Neuronal stem cell (in vitro differentiated cells): Measurements from ENCODE around the gene PLD6.
A peak's percentile ranks its signal among the peaks of the same experiment; 100 is the strongest.

Experiments
- DNase-seq: peaks from one replicate; pipeline ENCODE4 v3.0.0-alpha.2; 2013; ENCODE audit warnings: low spot score
- H2AFZ ChIP-seq: one replicate; pipeline ENCODE4 v1.6.1; 2013; ENCODE audit warnings: mild to moderate bottlenecking, low read length, inconsistent platforms
- H2AK5ac ChIP-seq: 2 replicates; pipeline ENCODE4 v1.6.1; 2013; ENCODE audit warnings: low read depth, mild to moderate bottlenecking, inconsistent platforms, low read length, moderate library complexity, mixed read lengths
- H2BK120ac ChIP-seq: 2 replicates; pipeline ENCODE4 v1.6.1; 2013; ENCODE audit warnings: low read depth, mild to moderate bottlenecking, inconsistent platforms, low read length, moderate library complexity, mixed read lengths
- H2BK12ac ChIP-seq: one replicate; pipeline ENCODE4 v1.6.1; 2013; ENCODE audit warnings: low read length, inconsistent platforms
- H2BK15ac ChIP-seq: 2 replicates; pipeline ENCODE4 v1.6.1; 2013; ENCODE audit warnings: mild to moderate bottlenecking, low read length, inconsistent platforms, mixed read lengths
- H2BK5ac ChIP-seq: one replicate; pipeline ENCODE4 v1.6.1; 2013; ENCODE audit warnings: inconsistent platforms, mild to moderate bottlenecking, low read length, moderate library complexity
- H3K14ac ChIP-seq: one replicate; pipeline ENCODE4 v1.6.1; 2013; ENCODE audit warnings: low read length, inconsistent platforms
- H3K18ac ChIP-seq: 2 replicates; pipeline ENCODE4 v1.6.1; 2013; ENCODE audit warnings: low read length, inconsistent platforms
- H3K23ac ChIP-seq: 2 replicates; pipeline ENCODE4 v1.6.1; 2013; ENCODE audit warnings: low read depth, mild to moderate bottlenecking, mixed read lengths, low read length, inconsistent platforms; ENCODE audit not compliant: poor library complexity
- H3K27ac ChIP-seq: replicated peaks from 3 replicates; pipeline ENCODE4 v1.5.1; 2013; ENCODE audit warnings: low read length, inconsistent platforms
- H3K27me3 ChIP-seq, 3 experiments: 2 replicates each; pipeline ENCODE4 v1.6.1; 2013; ENCODE audit warnings: low read length in 3 of 3, mild to moderate bottlenecking in 2 of 3, inconsistent platforms in 1 of 3, low read depth in 1 of 3, mixed read lengths in 1 of 3, moderate library complexity in 1 of 3; ENCODE audit not compliant: control insufficient read depth in 3 of 3, insufficient read depth in 3 of 3
- H3K36me3 ChIP-seq, 2 donors: replicated peaks in 1 of 2; 2 replicates each; pipeline ENCODE4 v1.6.1; 2013; ENCODE audit warnings: low read length in 2 of 2; ENCODE audit not compliant: control insufficient read depth in 2 of 2, insufficient read depth in 2 of 2
- H3K4ac ChIP-seq: 2 replicates; pipeline ENCODE4 v1.6.1; 2013; ENCODE audit warnings: inconsistent platforms, mild to moderate bottlenecking, low read length, moderate library complexity
- H3K4me1 ChIP-seq, 2 donors: 1 replicate in 1 of 2; 2 replicates in 1 of 2; pipeline ENCODE4 v1.6.1; 2013; ENCODE audit warnings: low read length in 2 of 2, low read depth in 1 of 2; ENCODE audit not compliant: control insufficient read depth in 2 of 2, insufficient read depth in 1 of 2
- H3K4me2 ChIP-seq: one replicate; pipeline ENCODE4 v1.6.1; 2013; ENCODE audit warnings: mild to moderate bottlenecking, low read length, inconsistent platforms; ENCODE audit not compliant: insufficient read depth, poor library complexity, severe bottlenecking
- H3K4me3 ChIP-seq, 2 donors: 2 replicates each; pipeline ENCODE4 v1.5.1; 2013; ENCODE audit warnings: low read length in 2 of 2, mild to moderate bottlenecking in 2 of 2, inconsistent platforms in 1 of 2, moderate library complexity in 1 of 2
- H3K79me1 ChIP-seq: one replicate; pipeline ENCODE4 v1.6.1; 2013; ENCODE audit warnings: low read depth, mild to moderate bottlenecking, inconsistent platforms, low read length, moderate library complexity
- H3K9ac ChIP-seq: one replicate; pipeline ENCODE4 v1.6.1; 2013; ENCODE audit warnings: mild to moderate bottlenecking, low read depth, low read length, inconsistent platforms; ENCODE audit not compliant: poor library complexity
- H3K9me3 ChIP-seq, 2 donors: replicated peaks in 1 of 2; 2 replicates each; pipeline versions ENCODE3 to v1.6.1; 2013; ENCODE audit warnings: low read length in 2 of 2, mild to moderate bottlenecking in 2 of 2, inconsistent platforms in 1 of 2, low read depth in 1 of 2, mixed read lengths in 1 of 2, moderate library complexity in 1 of 2; ENCODE audit not compliant: control insufficient read depth in 2 of 2, insufficient read depth in 1 of 2
- H4K8ac ChIP-seq: one replicate; pipeline ENCODE4 v1.6.1; 2013; ENCODE audit warnings: low read depth, mild to moderate bottlenecking, inconsistent platforms, low read length, moderate library complexity
- H4K91ac ChIP-seq: one replicate; pipeline ENCODE4 v1.6.1; 2013; ENCODE audit warnings: low read length, low read depth, mild to moderate bottlenecking, inconsistent platforms; ENCODE audit not compliant: poor library complexity
- WGBS, 2 donors: extraction: QIAGEN DNeasy Blood & Tissue Kit; methylation state at CpG; one replicate each; pipeline ENCODE4 v1.1.7; 2013; ENCODE audit warnings: missing lambda C conversion rate in 2 of 2, mixed read lengths in 1 of 2; ENCODE audit not compliant: insufficient read length in 2 of 2, insufficient replicate concordance in 1 of 2; ENCODE audit errors: extremely low coverage in 2 of 2; 5-methylcytosine and 5-hydroxymethylcytosine counted together

PLD6 gene

GRCh38 chr17:17229416-17230384 lies 23.6 kb upstream of the PLD6 start:
- no peak overlapping the region for H2BK120ac ChIP-seq
- H2AFZ ChIP-seq: no peak overlapping the region
- no peak overlapping the region for H3K4ac ChIP-seq
- H2AK5ac ChIP-seq: no peak overlapping the region
- H3K9ac ChIP-seq: peak overlapping the region; percentile 40
- H3K27me3 ChIP-seq: no peaks in the 10 kb centered on the region
- H2BK12ac ChIP-seq: no peak overlapping the region
- no peak overlapping the region for H3K14ac ChIP-seq
- no peak overlapping the region for H3K18ac ChIP-seq
- no peak for DNase-seq
- no peak overlapping the region for H3K4me2 ChIP-seq
- no peak overlapping the region for H2BK5ac ChIP-seq
- WGBS, 2 donors: no CpG with 5 or more reads among the region's 26 CpGs
- no peaks in the 10 kb centered on the region for H3K4me1 ChIP-seq
- H3K23ac ChIP-seq: no peak overlapping the region
- H3K79me1 ChIP-seq: peaks cover 13% of the 10 kb centered on the region
- no peak overlapping the region for H3K27ac ChIP-seq
- H3K9me3 ChIP-seq: no peaks in the 10 kb centered on the region
- H3K4me3 ChIP-seq: no peak overlapping the region
- H2BK15ac ChIP-seq: no peak overlapping the region
- H4K8ac ChIP-seq: no peak overlapping the region
- H3K36me3 ChIP-seq: peaks cover 56 to 80% of the 10 kb centered on the region in 2 donors
- H4K91ac ChIP-seq: no peak overlapping the region

GRCh38 chr17:17228521-17229279 lies 22.6 kb upstream of the PLD6 start:
- Histone ChIP-seq H2BK120ac (no peak overlapping the region), H3K4me1 (no peaks in the 10 kb centered on the region), H3K27ac (no peak overlapping the region), H4K91ac (no peak overlapping the region), H3K23ac (no peak overlapping the region), H4K8ac (no peak overlapping the region), H3K4me2 (no peak overlapping the region), H2AFZ (no peak overlapping the region), H3K79me1 (peaks cover 13% of the 10 kb centered on the region), H3K36me3 (peaks cover 58 to 90% of the 10 kb centered on the region in 2 donors), H3K27me3 (no peaks in the 10 kb centered on the region), H2AK5ac (no peak overlapping the region), H2BK15ac (no peak overlapping the region), H3K14ac (peak overlapping the region; percentile 26), H3K9me3 (no peaks in the 10 kb centered on the region), H3K4me3 (no peak overlapping the region), H3K9ac (no peak overlapping the region), H2BK12ac (no peak overlapping the region), H3K4ac (no peak overlapping the region), H2BK5ac (peak overlapping the region; percentile 77), H3K18ac (no peak overlapping the region)
- no CpG with 5 or more reads among the region's 17 CpGs for WGBS, 2 donors
- no peak for DNase-seq

GRCh38 chr17:17227608-17228520 lies 21.7 kb upstream of the PLD6 start:
- Histone ChIP-seq H3K9me3 (no peaks in the 10 kb centered on the region), H4K91ac (no peak overlapping the region), H3K23ac (peak overlapping the region; percentile 10), H3K36me3 (peaks cover 63 to 99% of the 10 kb centered on the region in 2 donors), H2BK12ac (no peak overlapping the region), H3K18ac (no peak overlapping the region), H3K4me3 (no peak overlapping the region), H2BK15ac (no peak overlapping the region), H2BK120ac (no peak overlapping the region), H4K8ac (no peak overlapping the region), H3K14ac (no peak overlapping the region), H3K27ac (no peak overlapping the region), H2BK5ac (no peak overlapping the region), H3K27me3 (no peaks in the 10 kb centered on the region), H2AK5ac (no peak overlapping the region), H3K4me1 (no peaks in the 10 kb centered on the region), H2AFZ (no peak overlapping the region), H3K9ac (no peak overlapping the region), H3K79me1 (peaks cover 13% of the 10 kb centered on the region), H3K4ac (no peak overlapping the region), H3K4me2 (no peak overlapping the region)
- DNase-seq: no peak
- no CpG with 5 or more reads among the region's 25 CpGs for WGBS, 2 donors
